ENCODE measurements around the gene HS6ST3.

Gene HS6ST3

DNA sequence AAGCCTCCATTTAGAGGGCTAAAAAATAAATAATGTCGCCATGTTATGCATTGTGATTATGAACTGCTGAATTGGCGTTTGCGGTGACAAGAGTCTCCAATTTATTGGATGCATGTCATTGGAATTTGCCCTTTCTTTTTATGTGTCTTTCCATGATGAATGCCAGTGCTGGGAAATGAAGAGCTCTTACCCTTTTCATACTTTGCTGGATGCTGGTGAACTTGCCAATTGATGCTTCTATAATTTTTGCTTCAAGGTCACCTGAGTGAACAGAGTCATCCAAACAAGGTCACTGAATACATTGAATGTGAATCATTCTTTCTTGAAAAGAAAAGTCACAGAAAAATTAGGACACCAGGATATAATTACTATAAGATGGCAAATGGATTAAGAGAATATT is 556.2 kb downstream of the HS6ST3 start:
- H3K4me1 ChIP-seq (ENCODE audit: control insufficient read depth, insufficient read depth, low read length): no peaks in the 10 kb centered on the region
- H3K36me3 ChIP-seq (ENCODE audit: control insufficient read depth in 2 of 2, insufficient read depth in 2 of 2, low read length in 2 of 2): no peaks in the 10 kb centered on the region
- no peaks in the 10 kb centered on the region for H3K27me3 ChIP-seq (ENCODE audit: control insufficient read depth in 1 of 2, insufficient read depth in 2 of 2, low read length in 2 of 2)
- H3K27ac ChIP-seq (ENCODE audit: low read length): no peak overlapping the region
- no peak overlapping the region for H3K9ac ChIP-seq (ENCODE audit: low read length in 2 of 2)
- no peaks in the 10 kb centered on the region for H3K9me3 ChIP-seq (ENCODE audit: control insufficient read depth in 2 of 2, low read length in 2 of 2)
- H3K4me3 ChIP-seq (ENCODE audit: low read length in 2 of 2): no peak overlapping the region

- Histone ChIP-seq H3K27me3 (ENCODE audit: control insufficient read depth in 1 of 2, insufficient read depth in 2 of 2, low read length in 2 of 2) (no peaks in the 10 kb centered on the region), H3K9ac (ENCODE audit: low read length in 2 of 2) (no peak overlapping the region), H3K9me3 (ENCODE audit: control insufficient read depth in 2 of 2, low read length in 2 of 2) (no peaks in the 10 kb centered on the region), H3K36me3 (ENCODE audit: control insufficient read depth in 2 of 2, insufficient read depth in 2 of 2, low read length in 2 of 2) (no peaks in the 10 kb centered on the region), H3K27ac (ENCODE audit: low read length) (no peak overlapping the region), H3K4me3 (ENCODE audit: low read length in 2 of 2) (no peak overlapping the region), H3K4me1 (ENCODE audit: control insufficient read depth, insufficient read depth, low read length) (no peaks in the 10 kb centered on the region)
Measured at GRCh38 chr13:96646515-96647211, 556.8 kb downstream of the HS6ST3 start.

DNA sequence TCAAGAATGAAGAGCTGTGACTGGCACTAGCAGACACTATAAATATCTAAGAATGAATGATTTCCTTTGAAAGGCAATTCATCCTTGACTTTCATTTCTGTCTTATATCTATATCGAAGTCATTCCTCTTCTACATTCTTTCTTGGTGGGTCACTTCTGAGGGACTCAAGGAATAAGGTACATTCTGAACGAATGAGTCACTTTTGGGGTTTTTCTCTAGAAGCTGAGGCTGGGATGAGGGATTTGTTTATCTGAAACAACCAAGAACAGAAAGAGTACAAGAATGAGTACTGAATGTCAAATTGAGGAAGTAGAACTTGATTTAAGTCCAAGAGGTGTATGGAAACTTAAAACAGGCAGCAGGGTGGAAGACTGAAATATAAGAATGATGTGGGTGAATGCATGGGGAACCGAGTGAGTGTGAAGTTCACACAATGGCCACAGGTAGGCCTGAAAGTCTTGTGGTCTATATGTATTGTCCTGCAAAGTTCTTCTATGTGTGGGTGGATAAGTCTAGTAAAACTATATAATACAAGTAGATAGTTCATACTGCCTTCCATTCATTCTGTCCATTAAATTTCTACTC is 560.5 kb downstream of the HS6ST3 start:
- Histone ChIP-seq H3K27me3 (ENCODE audit: control insufficient read depth in 1 of 2, insufficient read depth in 2 of 2, low read length in 2 of 2) (no peaks in the 10 kb centered on the region), H3K9ac (ENCODE audit: low read length in 2 of 2) (no peak overlapping the region), H3K9me3 (ENCODE audit: control insufficient read depth in 2 of 2, low read length in 2 of 2) (no peaks in the 10 kb centered on the region), H3K4me3 (ENCODE audit: low read length in 2 of 2) (no peak overlapping the region), H3K27ac (ENCODE audit: low read length) (no peak overlapping the region), H3K4me1 (ENCODE audit: control insufficient read depth, insufficient read depth, low read length) (no peaks in the 10 kb centered on the region), H3K36me3 (ENCODE audit: control insufficient read depth in 2 of 2, insufficient read depth in 2 of 2, low read length in 2 of 2) (no peaks in the 10 kb centered on the region)

DNA sequence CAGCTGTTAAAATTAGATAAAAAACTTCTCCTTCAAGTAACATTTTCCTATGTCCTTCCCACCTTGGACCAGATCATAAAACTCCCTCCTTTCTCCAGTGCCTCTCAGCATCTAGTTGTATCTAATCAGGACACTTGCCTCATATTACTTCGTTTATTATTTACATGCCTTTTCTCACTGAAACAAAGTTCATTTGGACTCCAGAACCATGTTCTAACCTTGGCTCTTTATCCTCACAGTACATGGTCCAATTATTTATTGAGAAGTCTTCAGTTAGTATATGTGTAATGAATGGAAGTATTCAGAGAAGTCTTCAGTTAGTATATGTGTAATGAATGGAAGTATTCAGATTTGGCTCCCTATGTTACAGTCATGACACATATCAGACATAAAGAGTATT is 561.7 kb downstream of the HS6ST3 start:
- Histone ChIP-seq H3K4me3 (ENCODE audit: low read length in 2 of 2) (no peak overlapping the region), H3K36me3 (ENCODE audit: control insufficient read depth in 2 of 2, insufficient read depth in 2 of 2, low read length in 2 of 2) (no peaks in the 10 kb centered on the region), H3K4me1 (ENCODE audit: control insufficient read depth, insufficient read depth, low read length) (no peaks in the 10 kb centered on the region), H3K27me3 (ENCODE audit: control insufficient read depth in 1 of 2, insufficient read depth in 2 of 2, low read length in 2 of 2) (no peaks in the 10 kb centered on the region), H3K27ac (ENCODE audit: low read length) (no peak overlapping the region), H3K9ac (ENCODE audit: low read length in 2 of 2) (no peak overlapping the region), H3K9me3 (ENCODE audit: control insufficient read depth in 2 of 2, low read length in 2 of 2) (no peaks in the 10 kb centered on the region)

DNA sequence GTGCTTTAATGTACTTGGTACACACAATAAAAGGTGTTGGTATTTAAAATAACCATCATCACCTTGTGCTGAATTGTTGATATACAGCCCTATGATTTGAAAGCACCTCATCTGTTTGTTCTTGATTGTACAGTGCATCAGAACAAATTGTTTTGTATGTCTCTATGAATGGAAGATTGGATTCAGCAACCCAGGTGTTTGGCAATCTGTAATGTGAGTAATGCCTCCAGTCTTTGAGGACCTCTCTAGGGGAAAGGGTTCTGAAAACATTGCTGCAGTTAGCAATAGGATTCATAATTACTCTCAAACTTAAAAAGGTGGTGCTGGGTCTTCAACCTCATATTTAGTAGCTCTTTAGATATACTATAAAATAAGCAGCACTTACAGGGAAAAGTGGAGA is 562.6 kb downstream of the HS6ST3 start:
- Histone ChIP-seq H3K9ac (ENCODE audit: low read length in 2 of 2) (no peak overlapping the region), H3K27ac (ENCODE audit: low read length) (no peak overlapping the region), H3K27me3 (ENCODE audit: control insufficient read depth in 1 of 2, insufficient read depth in 2 of 2, low read length in 2 of 2) (no peaks in the 10 kb centered on the region), H3K36me3 (ENCODE audit: control insufficient read depth in 2 of 2, insufficient read depth in 2 of 2, low read length in 2 of 2) (no peaks in the 10 kb centered on the region), H3K9me3 (ENCODE audit: control insufficient read depth in 2 of 2, low read length in 2 of 2) (no peaks in the 10 kb centered on the region), H3K4me3 (ENCODE audit: low read length in 2 of 2) (no peak overlapping the region), H3K4me1 (ENCODE audit: control insufficient read depth, insufficient read depth, low read length) (no peaks in the 10 kb centered on the region)

DNA sequence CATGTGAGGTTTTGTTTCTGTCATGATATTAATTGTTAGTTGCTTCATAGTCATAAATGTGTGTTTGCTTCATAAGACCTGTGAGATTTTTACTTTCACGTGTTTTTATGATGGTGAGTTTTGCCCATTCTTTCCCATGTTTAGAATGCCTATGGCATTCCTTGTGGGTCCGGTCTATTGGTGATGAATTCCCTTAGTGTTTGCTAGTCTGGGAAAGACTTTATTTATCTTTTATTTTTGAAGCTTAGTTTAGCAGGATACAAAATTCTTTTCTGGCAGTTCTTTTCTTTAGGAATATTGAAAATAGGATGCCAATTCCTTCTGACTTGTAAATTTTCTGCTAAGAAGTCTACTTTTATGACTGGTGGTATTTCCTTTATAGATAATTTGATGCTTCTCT is 571.7 kb downstream of the HS6ST3 start:
- Histone ChIP-seq H3K9me3 (ENCODE audit: control insufficient read depth in 2 of 2, low read length in 2 of 2) (peaks cover 0 to 12% of the 10 kb centered on the region in 2 donors), H3K27ac (ENCODE audit: low read length) (no peak overlapping the region)

DNA sequence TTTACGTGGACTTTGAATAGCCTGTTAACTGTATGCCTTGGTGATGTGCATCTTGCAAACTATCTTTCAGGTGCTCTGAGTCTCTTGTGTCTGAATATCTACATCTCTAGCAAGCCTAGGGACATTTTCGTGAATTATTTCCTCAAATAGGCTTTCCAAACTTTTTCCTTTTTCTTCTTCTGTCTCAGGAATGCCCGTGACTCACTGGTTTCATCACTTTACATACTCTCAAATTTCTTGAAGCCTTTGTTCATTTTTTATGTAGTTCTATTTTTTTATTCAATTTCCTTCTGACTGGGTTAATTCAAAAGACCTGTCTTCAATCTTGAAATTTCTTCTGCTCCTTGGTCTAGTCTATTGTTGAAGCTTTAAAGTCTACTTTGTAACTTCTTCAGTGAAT is 572.1 kb downstream of the HS6ST3 start:
- Histone ChIP-seq H3K36me3 (ENCODE audit: control insufficient read depth in 2 of 2, insufficient read depth in 2 of 2, low read length in 2 of 2) (no peaks in the 10 kb centered on the region), H3K27me3 (ENCODE audit: control insufficient read depth in 1 of 2, insufficient read depth in 2 of 2, low read length in 2 of 2) (no peaks in the 10 kb centered on the region), H3K4me3 (ENCODE audit: low read length in 2 of 2) (no peak overlapping the region), H3K27ac (ENCODE audit: low read length) (no peak overlapping the region), H3K4me1 (ENCODE audit: control insufficient read depth, insufficient read depth, low read length) (no peaks in the 10 kb centered on the region), H3K9ac (ENCODE audit: low read length in 2 of 2) (no peak overlapping the region), H3K9me3 (ENCODE audit: control insufficient read depth in 2 of 2, low read length in 2 of 2) (peaks cover 0 to 12% of the 10 kb centered on the region in 2 donors)

More for the DNA sequence above, 571.7 kb downstream of the HS6ST3 start:
- H3K27me3 ChIP-seq (ENCODE audit: control insufficient read depth in 1 of 2, insufficient read depth in 2 of 2, low read length in 2 of 2): no peaks in the 10 kb centered on the region
- no peak overlapping the region for H3K4me3 ChIP-seq (ENCODE audit: low read length in 2 of 2)
- no peak overlapping the region for H3K9ac ChIP-seq (ENCODE audit: low read length in 2 of 2)
- no peaks in the 10 kb centered on the region for H3K4me1 ChIP-seq (ENCODE audit: control insufficient read depth, insufficient read depth, low read length)
- no peaks in the 10 kb centered on the region for H3K36me3 ChIP-seq (ENCODE audit: control insufficient read depth in 2 of 2, insufficient read depth in 2 of 2, low read length in 2 of 2)

GRCh38 chr13:96667294-96668018 is 577.5 kb downstream of the HS6ST3 start:
- no peak overlapping the region for H3K27ac ChIP-seq (ENCODE audit: low read length)
- H3K36me3 ChIP-seq (ENCODE audit: control insufficient read depth in 2 of 2, insufficient read depth in 2 of 2, low read length in 2 of 2): no peaks in the 10 kb centered on the region
- no peaks in the 10 kb centered on the region for H3K9me3 ChIP-seq (ENCODE audit: control insufficient read depth in 2 of 2, low read length in 2 of 2)
- H3K4me3 ChIP-seq (ENCODE audit: low read length in 2 of 2): no peak overlapping the region
- H3K27me3 ChIP-seq (ENCODE audit: control insufficient read depth in 1 of 2, insufficient read depth in 2 of 2, low read length in 2 of 2): no peaks in the 10 kb centered on the region
- no peak overlapping the region for H3K9ac ChIP-seq (ENCODE audit: low read length in 2 of 2)
- H3K4me1 ChIP-seq (ENCODE audit: control insufficient read depth, insufficient read depth, low read length): no peaks in the 10 kb centered on the region

- Histone ChIP-seq H3K9ac (ENCODE audit: low read length in 2 of 2) (no peak overlapping the region), H3K27ac (ENCODE audit: low read length) (no peak overlapping the region), H3K4me3 (ENCODE audit: low read length in 2 of 2) (no peak overlapping the region), H3K4me1 (ENCODE audit: control insufficient read depth, insufficient read depth, low read length) (no peaks in the 10 kb centered on the region), H3K27me3 (ENCODE audit: control insufficient read depth in 1 of 2, insufficient read depth in 2 of 2, low read length in 2 of 2) (no peaks in the 10 kb centered on the region), H3K36me3 (ENCODE audit: control insufficient read depth in 2 of 2, insufficient read depth in 2 of 2, low read length in 2 of 2) (no peaks in the 10 kb centered on the region), H3K9me3 (ENCODE audit: control insufficient read depth in 2 of 2, low read length in 2 of 2) (no peaks in the 10 kb centered on the region)
Measured at GRCh38 chr13:96671073-96671472, 581.2 kb downstream of the HS6ST3 start.

- no peak overlapping the region for H3K4me3 ChIP-seq (ENCODE audit: low read length in 2 of 2)
- H3K27me3 ChIP-seq (ENCODE audit: control insufficient read depth in 1 of 2, insufficient read depth in 2 of 2, low read length in 2 of 2): no peaks in the 10 kb centered on the region
- no peaks in the 10 kb centered on the region for H3K36me3 ChIP-seq (ENCODE audit: control insufficient read depth in 2 of 2, insufficient read depth in 2 of 2, low read length in 2 of 2)
- H3K9me3 ChIP-seq (ENCODE audit: control insufficient read depth in 2 of 2, low read length in 2 of 2): no peaks in the 10 kb centered on the region
- H3K4me1 ChIP-seq (ENCODE audit: control insufficient read depth, insufficient read depth, low read length): no peaks in the 10 kb centered on the region
- H3K9ac ChIP-seq (ENCODE audit: low read length in 2 of 2): no peak overlapping the region
- no peak overlapping the region for H3K27ac ChIP-seq (ENCODE audit: low read length)
Measured at GRCh38 chr13:96672016-96672415, 582.1 kb downstream of the HS6ST3 start.

- H3K4me1 ChIP-seq (ENCODE audit: control insufficient read depth, insufficient read depth, low read length): no peaks in the 10 kb centered on the region
Measured at GRCh38 chr13:96673825-96674224, 583.9 kb downstream of the HS6ST3 start.

More at GRCh38 chr13:96673825-96674224, 583.9 kb downstream of the HS6ST3 start:
- Histone ChIP-seq H3K36me3 (ENCODE audit: control insufficient read depth in 2 of 2, insufficient read depth in 2 of 2, low read length in 2 of 2) (no peaks in the 10 kb centered on the region), H3K4me3 (ENCODE audit: low read length in 2 of 2) (no peak overlapping the region), H3K9ac (ENCODE audit: low read length in 2 of 2) (no peak overlapping the region), H3K9me3 (ENCODE audit: control insufficient read depth in 2 of 2, low read length in 2 of 2) (no peaks in the 10 kb centered on the region), H3K27me3 (ENCODE audit: control insufficient read depth in 1 of 2, insufficient read depth in 2 of 2, low read length in 2 of 2) (no peaks in the 10 kb centered on the region), H3K27ac (ENCODE audit: low read length) (no peak overlapping the region)

All from stomach smooth muscle (tissue), 2 donors.